ENCODE data around the gene NUDT21.

GRCh38 chr16:56399047-56399446 is 52.1 kb downstream of the NUDT21 start:
- TF ChIP-seq CTCF (conservative IDR thresholded peaks at IDR 0.05) (no peak), ZFX (IDR thresholded peaks at IDR 0.05) (no peak)
